ENCODE measurements around the gene CCDC27. TPM values are rescaled to one million over a fixed set of nuclear protein-coding genes. Genes with fewer than 3 reads are reported as not detected.

CCDC27 gene
- total RNA-seq (2022; extraction: Qiagen RNA extraction) = not detected in 5 replicates

DNA sequence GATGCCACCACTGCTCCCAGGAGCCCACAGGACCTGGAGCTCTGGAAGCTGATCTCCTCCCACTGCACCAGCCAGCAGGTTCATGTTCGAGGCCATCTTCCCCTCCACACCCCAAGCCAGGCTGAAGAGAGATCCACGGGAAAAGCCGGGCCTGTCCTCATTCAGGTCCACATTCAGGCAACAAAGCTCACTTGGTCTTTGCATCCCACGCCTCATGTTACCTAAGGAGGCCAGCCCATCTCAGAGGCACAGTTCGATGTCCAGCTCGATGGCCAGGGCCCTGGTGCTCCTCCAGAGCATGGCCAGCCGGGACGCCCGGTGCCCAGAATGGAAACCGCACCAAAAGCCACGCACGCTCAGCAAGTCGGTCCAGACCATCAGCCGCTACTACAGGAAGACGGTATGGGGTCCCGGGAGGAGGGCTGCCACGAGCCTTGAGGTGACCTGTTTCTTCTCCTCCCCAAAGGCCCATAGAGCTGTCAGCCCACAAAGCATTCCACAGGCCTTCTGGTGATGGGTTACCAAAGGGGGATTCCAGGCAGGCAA lies at the start of gene CCDC27:
Gene CCDC27 (plus strand): TSS at position 51 of the 546 bp plus-strand sequence. CDS start 32 bp downstream, at position 83.

DNA sequence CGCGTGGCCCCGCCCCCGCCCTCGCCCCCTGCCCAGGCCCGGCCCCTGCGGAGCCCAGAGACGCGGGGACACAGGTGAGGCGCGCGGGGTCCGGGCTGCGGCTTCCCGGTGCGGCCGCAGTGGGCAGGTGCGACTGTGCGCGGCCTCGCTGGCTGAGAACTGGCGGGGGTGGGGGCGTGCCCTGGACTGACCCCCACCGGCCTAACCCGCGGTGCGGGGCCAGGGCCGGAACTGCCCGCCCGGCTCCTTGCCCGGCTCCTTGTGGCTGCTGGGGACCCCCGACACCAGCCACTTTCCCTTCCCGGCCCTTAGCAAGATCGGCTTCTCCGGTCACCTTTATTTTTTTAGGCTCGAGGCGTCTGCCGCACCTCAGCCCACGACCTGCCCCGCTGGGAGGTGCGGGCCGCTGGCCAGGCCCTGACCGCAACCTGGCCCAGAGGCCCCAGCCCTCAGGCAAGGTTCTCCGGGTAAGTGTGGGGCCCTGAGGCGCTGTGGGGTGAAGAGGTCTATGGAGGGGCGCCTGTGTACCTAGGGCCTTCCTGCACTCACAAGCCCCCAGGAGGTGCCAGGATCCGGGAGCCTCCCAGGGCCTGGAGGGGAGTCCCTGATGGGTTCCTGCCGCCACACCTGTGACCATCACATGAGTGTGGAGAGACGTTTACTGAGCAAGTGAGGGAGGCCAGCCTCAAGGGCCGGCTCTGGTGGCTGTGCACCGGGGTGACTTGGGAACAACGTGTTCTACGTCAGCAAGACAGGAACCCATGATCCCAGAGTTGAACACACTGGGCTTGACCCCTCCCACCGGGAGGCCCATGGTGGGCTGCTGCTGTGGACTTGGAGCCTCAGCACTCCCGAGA lies 20.7 kb downstream of the CCDC27 start, which contains the start of gene SMIM1:
Gene SMIM1 (plus strand): TSS at position 35 of the 857 bp plus-strand sequence. CDS start 2,625 bp downstream, outside the sequence.

DNA sequence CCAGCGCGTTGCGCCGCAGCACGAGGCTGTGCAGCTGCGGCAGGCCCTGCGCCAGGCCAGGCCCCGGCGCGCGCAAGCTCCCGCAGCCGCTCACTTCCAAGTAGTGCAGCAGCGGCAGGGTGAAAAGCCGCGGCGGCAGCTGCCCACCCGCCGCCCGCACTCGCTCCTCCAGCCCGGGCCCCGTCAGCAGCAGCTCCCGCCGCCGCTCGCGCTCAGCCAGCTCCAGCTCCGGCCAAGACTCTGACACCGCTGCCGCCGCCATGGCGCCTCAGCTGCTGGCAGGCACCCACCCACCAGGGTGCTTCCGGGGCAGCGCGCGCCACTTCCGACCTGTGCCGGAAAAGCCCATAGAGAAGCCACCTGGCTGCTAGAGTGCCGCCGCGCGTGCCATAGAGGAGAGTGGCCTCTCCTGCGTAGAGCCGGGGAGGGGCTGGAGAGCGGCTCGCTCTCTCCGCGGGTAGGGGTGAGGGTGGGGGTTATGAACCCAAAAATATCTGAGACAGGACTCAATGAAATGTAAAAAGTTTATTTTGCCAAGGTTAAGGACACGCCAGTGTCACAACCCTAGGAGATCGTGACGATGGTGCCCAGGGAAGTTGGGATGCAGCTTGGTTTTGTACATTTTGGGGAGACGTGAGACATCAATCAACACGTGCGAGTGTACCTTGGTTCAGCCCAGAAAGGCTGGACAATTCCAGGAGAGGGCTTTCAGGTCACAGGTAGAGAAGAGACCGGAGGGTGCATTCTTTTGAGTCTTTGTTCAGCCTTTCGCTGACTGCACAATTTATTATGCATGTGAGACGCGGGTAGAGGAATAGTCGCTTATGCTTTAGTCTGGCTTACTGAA lies 44.2 kb downstream of the CCDC27 start, which contains the start of gene LRRC47:
Gene LRRC47 (minus strand): TSS at position 284 of the 847 bp plus-strand sequence. CDS start 22 bp downstream, at position 262.

Other genes starting within 250 kb of the CCDC27 start
- 6.8 to 11.8 TPM (median 8.4 TPM) in 5 replicates for gene MEGF6, start 140.9 kb upstream of the CCDC27 start, total RNA-seq (2022; extraction: Qiagen RNA extraction)
- 25.6 to 30.8 TPM (median 29.0 TPM) in 5 replicates for gene TPRG1L, start 127.4 kb upstream of the CCDC27 start, total RNA-seq (2022; extraction: Qiagen RNA extraction)
- gene WRAP73, start 102.3 kb upstream of the CCDC27 start, total RNA-seq (2022; extraction: Qiagen RNA extraction) = 16.5 to 20.7 TPM (median 18.8 TPM) in 5 replicates
- gene TP73, start 99.9 kb upstream of the CCDC27 start, total RNA-seq (2022; extraction: Qiagen RNA extraction) = 0.59 to 0.87 TPM (median 0.75 TPM) in 5 replicates
- gene SMIM1, start 20.3 kb downstream of the CCDC27 start, total RNA-seq (2022; extraction: Qiagen RNA extraction) = 0.52 to 2.6 TPM (median 1.4 TPM) in 5 replicates
- 31.0 to 34.2 TPM (median 33.2 TPM) in 5 replicates for gene LRRC47, start 44.0 kb downstream of the CCDC27 start, total RNA-seq (2022; extraction: Qiagen RNA extraction)
- gene CEP104, start 104.8 kb downstream of the CCDC27 start, total RNA-seq (2022; extraction: Qiagen RNA extraction) = 13.9 to 17.3 TPM (median 15.1 TPM) in 5 replicates
- 2.4 to 4.4 TPM (median 3.8 TPM) in 5 replicates for gene DFFB, start 105.0 kb downstream of the CCDC27 start, total RNA-seq (2022; extraction: Qiagen RNA extraction)
- 21.0 to 25.6 TPM (median 24.7 TPM) in 5 replicates for gene C1orf174, start 147.8 kb downstream of the CCDC27 start, total RNA-seq (2022; extraction: Qiagen RNA extraction)

Data from A549 treated with Mapracorat at 1 μM for 4 hours (cell line).